Vagina (tissue), 2 donors: ENCODE measurements around the gene ARHGAP24. TPM values are rescaled to one million over a fixed set of nuclear protein-coding genes. Genes with fewer than 3 reads are reported as not detected.

ENCODE experiments used
- DNase-seq, 2 donors: peaks; one replicate each; pipeline ENCODE4 v3.0.0-alpha.2; 2017; ENCODE audit errors: extremely low spot score in 2 of 2
- H3K27ac ChIP-seq: fragments of 200-600 bp; sonication (generic); one replicate; pipeline ENCODE4 v1.5.1; 2019
- H3K27me3 ChIP-seq: fragments of 200-600 bp; sonication (generic); one replicate; pipeline ENCODE4 v1.5.1; 2019
- H3K36me3 ChIP-seq, 2 donors: fragments of 200-600 bp; sonication (generic); one replicate each; pipeline ENCODE4 v1.5.1; 2017 to 2019
- H3K4me1 ChIP-seq: fragments of 200-600 bp; sonication (generic); one replicate; pipeline ENCODE4 v1.5.1; 2019
- H3K4me3 ChIP-seq, 2 donors: fragments of 200-600 bp; sonication (generic); 1 replicate in 1 of 2; 2 replicates in 1 of 2; pipeline ENCODE4 v1.5.1; 2016 to 2019
- H3K9me3 ChIP-seq: fragments of 200-600 bp; sonication (generic); one replicate; pipeline ENCODE4 v1.5.1; 2019
- CTCF ChIP-seq, 3 experiments: fragments of 450-650 bp in 2 of 3; fragments of 200-600 bp in 1 of 3; sonication (generic) in 1 of 3; IDR thresholded peaks; one replicate each; pipeline ENCODE4 v1.5.1; 2017 to 2019; ENCODE audit warnings: antibody characterized with exemption in 3 of 3, mild to moderate bottlenecking in 2 of 3, moderate library complexity in 2 of 3
- POLR2A ChIP-seq, 2 donors: fragments of 450-650 bp; IDR thresholded peaks; one replicate each; pipeline ENCODE4 v1.6.1; 2017; ENCODE audit warnings: antibody characterized with exemption in 2 of 2, mild to moderate bottlenecking in 2 of 2, moderate library complexity in 2 of 2
- POLR2AphosphoS5 ChIP-seq, 2 donors: sonication (generic); formaldehyde crosslinking; IDR thresholded peaks; one replicate each; pipeline ENCODE4 v1.9.0; 2017; ENCODE audit warnings: antibody characterized with exemption in 2 of 2, mild to moderate bottlenecking in 2 of 2, low read depth in 1 of 2; ENCODE audit not compliant: insufficient read depth in 1 of 2
- intact Hi-C: fragments of 100-400 bp; cut with DNase I; formaldehyde crosslinking; loops from one replicate; pipeline ENCODE4 v1.15.1; 2023
- total RNA-seq: library from RNA; depleted of rRNA; stranded (reverse); fragments of >200 nt; gene quantifications from one replicate; pipeline ENCODE4 v1.2.3, GENCODE V29; 2016

The ARHGAP24 gene
- total RNA-seq, 1 donor from 2014 or later = 40.0 TPM

- no peak for TF ChIP-seq POLR2AphosphoS5 (IDR thresholded peaks at IDR 0.05; ENCODE audit: insufficient read depth in 1 of 2, low read depth in 1 of 2)
- TF ChIP-seq CTCF (IDR thresholded peaks at IDR 0.05) = no peak
- intact Hi-C loops = no loop called here
These were observed 280.3 kb downstream of the ARHGAP24 start for GRCh38 chr4:85755285-85755684.

GRCh38 chr4:85756938-85757337, 282.0 kb downstream of the ARHGAP24 start:
- H3K9me3 ChIP-seq = no peaks in the 10 kb centered on the region
- H3K27me3 ChIP-seq = no peaks in the 10 kb centered on the region
- peaks cover 21% of the 10 kb centered on the region for H3K4me1 ChIP-seq
- TF ChIP-seq POLR2A (IDR thresholded peaks at IDR 0.05) (no peak), CTCF (IDR thresholded peaks at IDR 0.05) (no peak), POLR2AphosphoS5 (IDR thresholded peaks at IDR 0.05; ENCODE audit: insufficient read depth in 1 of 2, low read depth in 1 of 2) (no peak)
- DNase-seq = no peak
- no peak overlapping the region for H3K27ac ChIP-seq
- intact Hi-C loops = no loop called here
- no peak overlapping the region for H3K4me3 ChIP-seq
- no peaks in the 10 kb centered on the region for H3K36me3 ChIP-seq

More at GRCh38 chr4:85755285-85755684, 280.3 kb downstream of the ARHGAP24 start:
- DNase-seq = no peak
- Histone ChIP-seq H3K9me3 (no peaks in the 10 kb centered on the region), H3K4me1 (peaks cover 4% of the 10 kb centered on the region), H3K4me3 (no peak overlapping the region), H3K27me3 (no peaks in the 10 kb centered on the region), H3K27ac (no peak overlapping the region), H3K36me3 (no peaks in the 10 kb centered on the region)

- H3K9me3 ChIP-seq = no peaks in the 10 kb centered on the region
- H3K27ac ChIP-seq = no peak overlapping the region
- intact Hi-C loops = no loop called here
These were observed 284.4 kb downstream of the ARHGAP24 start for GRCh38 chr4:85759388-85759787.

GRCh38 chr4:85760511-85760910, 285.6 kb downstream of the ARHGAP24 start:
- H3K9me3 ChIP-seq = no peaks in the 10 kb centered on the region
- DNase-seq = no peak
- no peak overlapping the region for H3K4me3 ChIP-seq
- intact Hi-C loops = no loop called here
- no peaks in the 10 kb centered on the region for H3K36me3 ChIP-seq
- H3K4me1 ChIP-seq = peaks cover 32% of the 10 kb centered on the region
- no peaks in the 10 kb centered on the region for H3K27me3 ChIP-seq
- no peak overlapping the region for H3K27ac ChIP-seq
- TF ChIP-seq POLR2A (IDR thresholded peaks at IDR 0.05) = no peak
- no peak for TF ChIP-seq POLR2AphosphoS5 (IDR thresholded peaks at IDR 0.05; ENCODE audit: insufficient read depth in 1 of 2, low read depth in 1 of 2)
- no peak for TF ChIP-seq CTCF (IDR thresholded peaks at IDR 0.05)

More at GRCh38 chr4:85759388-85759787, 284.4 kb downstream of the ARHGAP24 start:
- Histone ChIP-seq H3K36me3 (no peaks in the 10 kb centered on the region), H3K4me3 (no peak overlapping the region), H3K4me1 (peaks cover 32% of the 10 kb centered on the region), H3K27me3 (no peaks in the 10 kb centered on the region)
- no peak for TF ChIP-seq POLR2A (IDR thresholded peaks at IDR 0.05)
- no peak for DNase-seq

- Histone ChIP-seq H3K36me3 (no peaks in the 10 kb centered on the region), H3K4me3 (no peak overlapping the region), H3K9me3 (no peaks in the 10 kb centered on the region), H3K27ac (no peak overlapping the region), H3K4me1 (peaks cover 32% of the 10 kb centered on the region), H3K27me3 (no peaks in the 10 kb centered on the region)
- intact Hi-C loops = no loop called here
- TF ChIP-seq POLR2AphosphoS5 (IDR thresholded peaks at IDR 0.05; ENCODE audit: insufficient read depth in 1 of 2, low read depth in 1 of 2) (no peak), CTCF (IDR thresholded peaks at IDR 0.05) (no peak), POLR2A (IDR thresholded peaks at IDR 0.05) (no peak)
- DNase-seq = no peak
These were observed 287.0 kb downstream of the ARHGAP24 start for GRCh38 chr4:85761803-85762528.
